Left renal pelvis (tissue), 4 donors: Measurements from ENCODE around the gene APLNR. TPM values are rescaled to one million over a fixed set of nuclear protein-coding genes. Genes with fewer than 3 reads are reported as not detected.
"Not testable (repeated sequence)": the region's sequence is repeated elsewhere in the genome, so short reads cannot be mapped to it uniquely, and the experiment has no call there.

Experiments
- DNase-seq, 4 donors: peaks; one replicate each; pipeline ENCODE4 v3.0.0-alpha.2; 2013; ENCODE audit warnings: low read depth in 4 of 4, low spot score in 3 of 4
- polyA plus RNA-seq, 4 donors: library from polyadenylated mRNA; unstranded; fragments of 120-200 nt; gene quantifications; one replicate each; pipeline ENCODE4 v1.2.1, GENCODE V29; 2013; ENCODE audit not compliant: insufficient read length in 4 of 4

APLNR gene
- polyA plus RNA-seq: 10 to 100 TPM; 66.7 to 86.7 (median 85.4) TPM

DNA sequence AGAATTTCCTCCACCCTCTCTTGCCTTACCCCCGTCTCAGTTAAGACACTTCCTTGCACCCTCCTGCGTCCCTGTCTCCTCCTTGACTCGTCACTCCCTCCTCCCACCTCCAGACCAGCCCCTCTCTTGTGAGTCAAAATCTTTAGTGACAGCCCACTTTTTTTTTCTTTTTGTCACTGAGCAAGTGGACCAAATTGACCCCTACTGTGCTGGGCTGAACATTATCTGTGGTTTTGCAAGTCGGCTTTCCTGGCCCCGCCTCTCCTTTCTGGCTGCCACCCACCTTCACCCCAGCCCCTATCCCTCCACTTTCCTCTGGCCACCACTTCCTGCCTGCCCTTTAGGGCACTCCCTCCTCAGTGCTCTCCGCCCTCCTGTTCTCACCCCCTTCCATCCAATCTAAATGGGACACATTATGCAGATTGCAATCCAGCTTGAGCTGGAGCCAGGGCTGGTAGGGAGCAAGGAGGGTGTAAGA is at the start of gene APLNR:
Gene APLNR, minus strand, starts transcription at position 47 of the 478 bp plus-strand sequence. CDS start 246 bp downstream, outside the sequence.
- no peak for DNase-seq

DNA sequence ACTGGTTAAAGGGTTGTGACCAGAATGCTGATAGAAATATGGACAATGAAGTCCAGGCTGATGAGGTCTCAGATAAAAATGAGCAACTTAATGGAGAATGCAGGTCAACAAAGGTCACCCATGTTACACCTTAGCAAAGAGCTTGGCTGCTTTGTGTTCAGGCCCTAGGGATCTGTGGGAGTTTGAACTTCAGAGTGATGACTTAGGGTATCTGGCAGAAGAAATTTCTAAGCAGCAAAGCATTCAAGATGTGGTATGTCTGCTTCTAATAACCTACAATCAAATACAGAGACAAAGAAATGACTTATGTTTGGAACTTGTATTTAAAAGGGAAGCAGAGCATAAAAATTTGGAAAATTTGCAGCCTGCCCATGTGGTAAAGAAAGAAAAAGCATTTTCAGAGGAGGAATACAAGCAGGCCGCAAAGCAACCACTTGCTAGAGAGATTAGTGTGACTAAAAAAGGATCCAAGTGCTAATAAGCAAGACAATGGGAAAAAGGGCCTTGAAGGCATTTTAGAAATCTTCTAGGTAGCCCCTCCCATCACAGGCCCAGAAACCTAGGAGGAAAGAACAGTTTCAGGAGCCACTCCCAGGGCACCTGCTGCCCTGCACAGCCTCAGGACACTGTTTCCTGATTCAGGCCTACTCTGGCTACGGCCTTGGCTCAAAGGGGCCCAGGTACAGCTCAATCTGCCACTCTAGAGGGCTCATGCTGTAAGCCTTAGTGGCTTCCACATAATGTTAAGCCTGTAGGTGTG is 46.4 kb upstream of the APLNR start:
- DNase-seq: no peak

- not testable (repeated sequence) for DNase-seq
Observed at GRCh38 chr11:57281546-57281945, 44.5 kb upstream of the APLNR start.

DNA sequence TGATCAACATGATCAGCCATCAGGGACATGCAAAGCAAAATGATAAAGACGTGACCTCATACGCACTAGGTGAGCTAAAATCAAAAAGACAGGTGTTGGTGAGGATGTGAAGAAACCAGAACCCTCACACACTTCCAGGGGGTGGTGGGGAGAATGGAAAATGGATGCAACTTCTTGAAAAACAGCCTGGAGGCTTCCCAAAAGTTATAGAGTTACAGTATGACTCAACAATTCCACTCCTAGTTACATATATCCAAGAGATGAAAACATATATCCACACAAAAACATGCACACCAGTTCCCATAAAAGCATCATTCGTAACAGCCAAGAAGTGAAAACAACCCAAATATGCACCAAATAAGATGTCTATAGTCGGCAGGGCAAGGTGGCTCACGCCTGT is 42.1 kb upstream of the APLNR start:
- no peak for DNase-seq

GRCh38 chr11:57278721-57279095 is 41.7 kb upstream of the APLNR start:
- DNase-seq: no peak

GRCh38 chr11:57277845-57278720 is 41.0 kb upstream of the APLNR start:
- DNase-seq: peak in 3 of 4 donors; percentile 40 to 66 (median 50)

DNA sequence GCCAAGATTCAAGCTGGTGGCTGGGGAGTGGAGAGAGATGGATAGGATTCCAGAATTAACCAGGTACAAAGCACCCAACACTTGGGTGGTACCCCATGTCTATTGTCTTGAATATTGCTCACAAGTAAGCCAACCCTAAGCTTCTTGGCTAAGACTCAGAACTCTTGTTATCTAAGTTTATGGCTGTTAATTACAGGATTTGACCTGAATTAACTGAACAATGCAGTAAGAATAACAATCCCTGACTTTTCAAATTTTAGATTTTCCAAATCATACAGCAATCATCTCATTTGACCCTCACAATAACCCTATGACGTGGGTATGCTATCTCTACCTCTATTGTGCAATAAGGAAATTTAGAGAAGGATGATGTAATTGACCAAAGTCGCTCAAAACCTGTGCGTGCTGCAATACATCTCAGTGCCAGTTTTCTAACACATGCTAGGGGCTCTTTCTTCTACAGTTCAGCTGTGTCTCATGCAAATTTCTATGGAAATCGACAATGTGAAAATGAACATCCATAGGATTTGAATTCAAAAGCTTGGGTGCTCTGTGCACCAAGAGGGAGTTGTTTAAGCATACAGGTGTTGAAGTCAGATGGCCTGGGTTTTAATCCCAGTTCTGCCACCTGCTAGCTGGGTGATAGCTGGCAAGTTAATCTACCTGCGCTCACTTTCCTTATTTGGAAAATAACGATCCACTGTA is 40.1 kb upstream of the APLNR start:
- no peak for DNase-seq

GRCh38 chr11:57276169-57276970 is 39.3 kb upstream of the APLNR start:
- DNase-seq: no peak

- DNase-seq: no peak
Observed at GRCh38 chr11:57275582-57275981, 38.5 kb upstream of the APLNR start.

- no peak for DNase-seq
Observed at GRCh38 chr11:57274904-57275498, 38.0 kb upstream of the APLNR start.

DNA sequence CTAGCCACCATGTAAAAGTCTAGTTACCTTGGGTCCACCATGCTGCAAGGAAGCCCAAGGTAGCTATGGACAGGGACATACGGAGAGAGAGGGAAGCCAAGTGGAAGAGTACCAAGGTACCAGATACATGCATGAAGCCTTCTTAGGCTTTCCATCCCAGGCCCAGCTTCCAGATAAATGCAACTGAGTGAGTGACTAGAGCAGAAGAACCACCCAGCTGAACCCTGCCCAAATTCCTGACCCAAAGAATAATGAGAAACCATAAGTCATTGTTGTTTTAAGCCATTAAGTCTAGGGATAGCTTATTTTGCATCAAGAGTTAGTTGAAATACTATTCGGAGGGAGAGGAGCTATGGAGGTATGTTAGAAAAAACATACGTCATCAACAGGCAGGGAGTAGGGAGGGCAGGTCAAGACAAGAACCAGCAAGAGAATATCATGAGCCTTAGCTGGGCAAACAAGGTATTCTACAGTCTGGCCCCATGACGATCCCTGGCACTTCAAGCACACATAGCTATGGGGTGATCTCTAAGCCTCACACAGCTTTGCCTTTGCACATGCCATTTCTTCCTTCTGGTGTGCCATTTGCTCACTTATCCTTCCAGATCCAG is 36.5 kb upstream of the APLNR start:
- no peak for DNase-seq

DNA sequence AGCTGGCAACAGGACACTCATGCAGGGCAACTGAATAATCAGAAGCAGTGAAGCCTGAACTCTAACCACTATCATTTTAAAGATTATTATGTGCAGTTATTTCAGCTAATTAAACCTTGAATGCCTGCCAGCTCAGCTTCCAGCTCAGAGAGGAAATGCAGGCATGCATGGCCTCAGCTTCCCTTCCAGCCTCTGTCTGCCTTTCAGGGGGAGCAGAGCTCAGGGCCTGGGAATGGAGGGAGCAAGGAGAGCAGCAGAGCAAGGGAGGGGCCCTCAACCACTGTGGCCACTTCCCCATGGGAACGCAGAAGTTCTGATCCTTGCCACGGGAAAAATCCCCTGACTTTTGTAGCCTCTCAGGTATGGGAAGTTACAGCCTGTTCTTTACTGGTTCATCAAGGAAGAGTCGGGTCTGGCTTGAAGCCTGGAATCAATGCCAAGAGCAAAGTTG is 32.5 kb upstream of the APLNR start:
- no peak for DNase-seq

GRCh38 chr11:57266157-57266556 is 29.1 kb upstream of the APLNR start:
- no peak for DNase-seq

GRCh38 chr11:57263351-57263750 is 26.3 kb upstream of the APLNR start:
- DNase-seq: no peak

DNA sequence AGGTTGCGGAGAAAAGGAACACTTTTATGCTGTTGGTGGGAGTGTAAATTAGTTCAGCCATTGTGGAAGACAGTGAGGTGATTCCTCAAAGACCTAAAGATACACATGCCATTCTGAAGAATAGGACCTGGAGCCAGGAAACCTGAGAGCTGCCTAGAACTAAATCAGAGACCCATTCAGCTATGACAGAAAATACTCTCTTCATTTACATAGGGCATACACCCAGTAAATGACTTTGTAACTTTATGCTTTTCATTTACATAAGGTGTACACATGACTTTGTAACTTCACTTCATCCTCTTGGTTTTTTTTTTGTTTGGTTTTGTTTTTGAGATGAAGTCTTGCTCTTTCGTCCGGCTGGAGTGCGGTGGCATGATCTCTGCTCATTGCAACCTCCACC is 25.1 kb upstream of the APLNR start:
- DNase-seq: no peak

- no peak for DNase-seq
Observed at GRCh38 chr11:57260937-57261783, 24.1 kb upstream of the APLNR start.

GRCh38 chr11:57256119-57256518 is 19.1 kb upstream of the APLNR start:
- no peak for DNase-seq

- DNase-seq: no peak
Observed at GRCh38 chr11:57255618-57256017, 18.6 kb upstream of the APLNR start.
